DOHH2 (cell line): ENCODE measurements around the gene CMIP.

ENCODE experiments used
- H3F3A ChIP-seq: fragments of 200-600 bp; sonication (generic), shearing (Covaris generic); 2 replicates; pipeline ENCODE4 v1.6.0; 2016; ENCODE audit warnings: antibody characterized with exemption, mild to moderate bottlenecking; ENCODE audit not compliant: control insufficient read depth, insufficient read depth
- H3K27ac ChIP-seq: fragments of 200-600 bp; sonication (generic); 2 replicates; pipeline ENCODE4 v1.5.1; 2014; ENCODE audit warnings: low read depth, mild to moderate bottlenecking, low read length, moderate library complexity
- H3K27me3 ChIP-seq: fragments of 200-600 bp; sonication (generic); 2 replicates; pipeline ENCODE4 v1.6.1; 2014; ENCODE audit warnings: mild to moderate bottlenecking, low read length, mixed read lengths; ENCODE audit not compliant: control insufficient read depth
- H3K36me3 ChIP-seq: fragments of 200-600 bp; sonication (generic); 2 replicates; pipeline ENCODE4 v1.6.1; 2014; ENCODE audit warnings: mild to moderate bottlenecking, low read length, moderate library complexity, mixed read lengths; ENCODE audit not compliant: control insufficient read depth
- H3K4me1 ChIP-seq: fragments of 200-600 bp; sonication (generic); 2 replicates; pipeline ENCODE4 v1.6.1; 2014; ENCODE audit warnings: mild to moderate bottlenecking, low read length, mixed read lengths; ENCODE audit not compliant: control insufficient read depth
- H3K4me2 ChIP-seq: fragments of 200-600 bp; sonication (generic); 2 replicates; pipeline ENCODE4 v1.6.0; 2014; ENCODE audit warnings: mild to moderate bottlenecking, low read length, moderate library complexity
- H3K4me3 ChIP-seq: fragments of 200-600 bp; sonication (generic); 2 replicates; pipeline ENCODE4 v1.5.1; 2014; ENCODE audit warnings: mild to moderate bottlenecking, low read length, mixed read lengths
- H3K79me2 ChIP-seq: fragments of 200-600 bp; sonication (generic); 2 replicates; pipeline ENCODE4 v1.6.1; 2014; ENCODE audit warnings: mild to moderate bottlenecking, low read length, mixed read lengths; ENCODE audit not compliant: control insufficient read depth
- H3K9me2 ChIP-seq: fragments of 200-600 bp; sonication (generic); replicated peaks from 2 replicates; pipeline ENCODE4 v1.6.1; 2014; ENCODE audit warnings: mild to moderate bottlenecking, low read length, mixed read lengths; ENCODE audit not compliant: control insufficient read depth
- H3K9me3 ChIP-seq: fragments of 200-600 bp; sonication (generic); 2 replicates; pipeline ENCODE4 v1.6.1; 2014; ENCODE audit warnings: antibody characterized with exemption, low read length, mixed read lengths; ENCODE audit not compliant: control insufficient read depth, insufficient read depth
- H4K20me1 ChIP-seq: fragments of 200-600 bp; sonication (generic); 2 replicates; pipeline ENCODE4 v1.6.0; 2014; ENCODE audit warnings: low read depth, mild to moderate bottlenecking, antibody characterized with exemption, low read length, moderate library complexity; ENCODE audit not compliant: control insufficient read depth, insufficient read depth
- CTCF ChIP-seq: fragments of 200-600 bp; sonication (generic); IDR thresholded peaks from one replicate; pipeline ENCODE4 v1.5.1; 2014; ENCODE audit warnings: antibody characterized with exemption, mild to moderate bottlenecking, low read depth, low read length; ENCODE audit not compliant: poor library complexity, severe bottlenecking
- EZH2phosphoT487 ChIP-seq: fragments of 200-600 bp; sonication (generic); IDR thresholded peaks from 2 replicates; pipeline ENCODE4 v1.6.1; 2017; ENCODE audit warnings: borderline replicate concordance, mild to moderate bottlenecking, antibody characterized with exemption, low read length, moderate library complexity, mixed read lengths

CMIP gene

GRCh38 chr16:81744385-81744784 is 299.8 kb downstream of the CMIP start:
- peaks cover 20% of the 10 kb centered on the region for H3K36me3 ChIP-seq
- no peak overlapping the region for H3K27ac ChIP-seq

GRCh38 chr16:81744911-81745310 is 300.3 kb downstream of the CMIP start:
- Histone ChIP-seq H4K20me1 (no peaks in the 10 kb centered on the region), H3K36me3 (peaks cover 20% of the 10 kb centered on the region), H3K79me2 (peaks cover 78% of the 10 kb centered on the region), H3K9me2 (no peaks in the 10 kb centered on the region), H3K4me2 (no peak overlapping the region), H3K27ac (no peak overlapping the region), H3F3A (peaks cover 16% of the 10 kb centered on the region), H3K4me1 (peaks cover 70% of the 10 kb centered on the region), H3K27me3 (no peaks in the 10 kb centered on the region), H3K4me3 (no peak overlapping the region), H3K9me3 (no peaks in the 10 kb centered on the region)
- TF ChIP-seq EZH2phosphoT487 (no peak), CTCF (no peak)

More at GRCh38 chr16:81744385-81744784, 299.8 kb downstream of the CMIP start:
- Histone ChIP-seq H3K4me3 (no peak overlapping the region), H3K27me3 (no peaks in the 10 kb centered on the region), H4K20me1 (no peaks in the 10 kb centered on the region), H3K4me2 (no peak overlapping the region), H3F3A (peaks cover 12% of the 10 kb centered on the region; the same call in 1 of the 2 replicates), H3K9me2 (no peaks in the 10 kb centered on the region), H3K79me2 (peaks cover 80% of the 10 kb centered on the region), H3K9me3 (no peaks in the 10 kb centered on the region), H3K4me1 (peaks cover 71% of the 10 kb centered on the region)
- no peak for TF ChIP-seq EZH2phosphoT487
- no peak for TF ChIP-seq CTCF

- Histone ChIP-seq H3K27me3 (no peaks in the 10 kb centered on the region), H3K9me3 (no peaks in the 10 kb centered on the region), H3K4me2 (peak overlapping the region; percentile 91), H3K36me3 (peaks cover 17% of the 10 kb centered on the region), H3K79me2 (peaks cover 68% of the 10 kb centered on the region), H4K20me1 (no peaks in the 10 kb centered on the region), H3K9me2 (no peaks in the 10 kb centered on the region), H3K27ac (peak overlapping the region; percentile 49), H3K4me3 (peak overlapping the region; percentile 78), H3K4me1 (peaks cover 64% of the 10 kb centered on the region), H3F3A (peaks cover 12% of the 10 kb centered on the region)
- TF ChIP-seq CTCF (peak; percentile 13), EZH2phosphoT487 (no peak)
Observed at GRCh38 chr16:81745704-81746558, 301.3 kb downstream of the CMIP start.
